PC-9 (cell line): ENCODE data around the gene MCIDAS. TPM values are rescaled to one million over a fixed set of nuclear protein-coding genes. Genes with fewer than 3 reads are reported as not detected.

Source experiments
- BruUV-seq: library from RNA; stranded (reverse); fragments of 400-500 nt; replicated peaks from 2 replicates; lab custom pipeline; 2021; lab: Mats Ljungman, UMichigan
- CTCF ChIA-PET: fragments of 300-600 bp; sonication (Branson Sonifier 250); formaldehyde crosslinking; loops from one replicate; lab custom pipeline; 2022; ENCODE audit warnings: antibody characterized with exemption; lab: Charles Lee
- POLR2A ChIA-PET: fragments of 300-600 bp; sonication (Branson Sonifier 250); formaldehyde crosslinking; loops from one replicate; lab custom pipeline; 2022; ENCODE audit warnings: antibody characterized with exemption; ENCODE audit not compliant: unreplicated experiment; lab: Charles Lee
- DNase-seq, 2 experiments: peaks; one replicate each; pipeline versions ENCODE4 v3.0.0 to v3.0.0-alpha.2; 2015 to 2022; ENCODE audit warnings: mixed read lengths in 1 of 2
- H2AFZ ChIP-seq: fragments of 200-600 bp; sonication (generic); 2 replicates; pipeline ENCODE4 v1.8.1; 2017; ENCODE audit warnings: antibody characterized with exemption
- H3F3A ChIP-seq: fragments of 200-600 bp; sonication (generic); 2 replicates; pipeline ENCODE4 v1.8.1; 2017; ENCODE audit warnings: antibody characterized with exemption, mild to moderate bottlenecking, low read depth; ENCODE audit not compliant: insufficient read depth
- H3K27ac ChIP-seq: fragments of 200-600 bp; sonication (generic); 2 replicates; pipeline ENCODE4 v1.6.1; 2016; ENCODE audit warnings: mixed run types
- H3K27me3 ChIP-seq: fragments of 200-600 bp; sonication (generic); 2 replicates; pipeline ENCODE4 v1.6.1; 2016; ENCODE audit warnings: low read depth, mixed run types; ENCODE audit not compliant: insufficient read depth
- H3K36me3 ChIP-seq: fragments of 200-600 bp; sonication (generic); 2 replicates; pipeline ENCODE4 v1.6.1; 2016; ENCODE audit warnings: low read depth, mixed run types
- H3K4me1 ChIP-seq: fragments of 200-600 bp; sonication (generic); replicated peaks from 2 replicates; pipeline ENCODE4 v1.6.1; 2016; ENCODE audit warnings: mixed run types; ENCODE audit not compliant: insufficient read depth
- H3K4me2 ChIP-seq: fragments of 200-600 bp; sonication (generic); 2 replicates; pipeline ENCODE4 v1.6.1; 2017; ENCODE audit warnings: mixed run types
- H3K4me3 ChIP-seq: fragments of 200-600 bp; sonication (generic); 2 replicates; pipeline ENCODE4 v1.6.1; 2016; ENCODE audit warnings: mixed run types
- H3K79me2 ChIP-seq: fragments of 200-600 bp; sonication (generic); 2 replicates; pipeline ENCODE4 v1.6.1; 2017; ENCODE audit warnings: low read depth, mixed run types
- H3K9me2 ChIP-seq: fragments of 200-600 bp; sonication (generic); 2 replicates; pipeline ENCODE4 v1.8.1; 2017; ENCODE audit warnings: mild to moderate bottlenecking; ENCODE audit not compliant: insufficient read depth
- H3K9me3 ChIP-seq: fragments of 200-600 bp; sonication (generic); 2 replicates; pipeline ENCODE4 v1.8.1; 2016; ENCODE audit warnings: low read depth; ENCODE audit not compliant: insufficient read depth
- H4K20me1 ChIP-seq: fragments of 200-600 bp; sonication (generic); 2 replicates; pipeline ENCODE4 v1.8.1; 2017; ENCODE audit not compliant: insufficient read depth
- EZH2 ChIP-seq: fragments of 200-600 bp; sonication (generic); IDR thresholded peaks from 2 replicates; pipeline ENCODE4 v1.8.0; 2017; ENCODE audit warnings: antibody characterized with exemption, low read depth
- intact Hi-C: fragments of 100-400 bp; cut with micrococcal nuclease; formaldehyde crosslinking; loops from one replicate; pipeline ENCODE4 v1.10.0; 2022; ENCODE audit not compliant: unreplicated experiment
- total RNA-seq: library from RNA; stranded (reverse); gene quantifications from 2 replicates; pipeline ENCODE4 v1.2.3, GENCODE V29; 2021
- TF ChIP-seq, protein P1 (sequence below): fragments of 200-600 bp; sonication (generic); conservative IDR thresholded peaks from 2 replicates; pipeline ENCODE4 v1.6.1; 2017; ENCODE audit warnings: mixed run types, antibody characterized with exemption, mild to moderate bottlenecking, moderate library complexity

Gene MCIDAS
- total RNA-seq, 1 experiment from 2014 or later, result 1.8 TPM

GRCh38 chr5:55175781-55176175 is 51.3 kb downstream of the MCIDAS start:
- H3K79me2 ChIP-seq, result no peaks in the 10 kb centered on the region
- no TSS peak for BruUV-seq
- peaks cover 4% of the 10 kb centered on the region; the same call in 1 of the 2 replicates for H3F3A ChIP-seq
- H3K4me1 ChIP-seq, result peaks cover 20% of the 10 kb centered on the region
- intact Hi-C loops, result loop anchor here (10.0 kb wide), 1 partner anchor 229 kb away; no protein-coding TSS in a partner anchor
- no peaks in the 10 kb centered on the region for H3K9me3 ChIP-seq
- no peak overlapping the region for H3K27ac ChIP-seq
- peak overlapping the region; percentile 67 for H2AFZ ChIP-seq
- no peaks in the 10 kb centered on the region for H3K27me3 ChIP-seq
- no peaks in the 10 kb centered on the region for H3K9me2 ChIP-seq
- CTCF ChIA-PET, result interaction anchor here (0.6 to 0.8 kb wide), 4 partner anchors 43 to 759 kb away, joined by 3 to 5 read pairs (median 4); no protein-coding TSS in a partner anchor
- TF ChIP-seq EZH2, result no peak
- TF ChIP-seq, protein P1, sequence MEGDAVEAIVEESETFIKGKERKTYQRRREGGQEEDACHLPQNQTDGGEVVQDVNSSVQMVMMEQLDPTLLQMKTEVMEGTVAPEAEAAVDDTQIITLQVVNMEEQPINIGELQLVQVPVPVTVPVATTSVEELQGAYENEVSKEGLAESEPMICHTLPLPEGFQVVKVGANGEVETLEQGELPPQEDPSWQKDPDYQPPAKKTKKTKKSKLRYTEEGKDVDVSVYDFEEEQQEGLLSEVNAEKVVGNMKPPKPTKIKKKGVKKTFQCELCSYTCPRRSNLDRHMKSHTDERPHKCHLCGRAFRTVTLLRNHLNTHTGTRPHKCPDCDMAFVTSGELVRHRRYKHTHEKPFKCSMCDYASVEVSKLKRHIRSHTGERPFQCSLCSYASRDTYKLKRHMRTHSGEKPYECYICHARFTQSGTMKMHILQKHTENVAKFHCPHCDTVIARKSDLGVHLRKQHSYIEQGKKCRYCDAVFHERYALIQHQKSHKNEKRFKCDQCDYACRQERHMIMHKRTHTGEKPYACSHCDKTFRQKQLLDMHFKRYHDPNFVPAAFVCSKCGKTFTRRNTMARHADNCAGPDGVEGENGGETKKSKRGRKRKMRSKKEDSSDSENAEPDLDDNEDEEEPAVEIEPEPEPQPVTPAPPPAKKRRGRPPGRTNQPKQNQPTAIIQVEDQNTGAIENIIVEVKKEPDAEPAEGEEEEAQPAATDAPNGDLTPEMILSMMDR, result no peak
- peak overlapping the region; percentile 90 for H3K4me2 ChIP-seq
- no peaks in the 10 kb centered on the region for H4K20me1 ChIP-seq
- DNase-seq, result no peak
- POLR2A ChIA-PET, result no interaction called here
- peak overlapping the region; percentile 55 for H3K4me3 ChIP-seq
- H3K36me3 ChIP-seq, result no peaks in the 10 kb centered on the region

GRCh38 chr5:55173687-55174230 is 53.4 kb downstream of the MCIDAS start:
- peaks cover 20% of the 10 kb centered on the region for H3K4me1 ChIP-seq
- DNase-seq, result no peak
- TF ChIP-seq EZH2, result no peak
- TF ChIP-seq, protein P1, result no peak
- H2AFZ ChIP-seq, result peak overlapping the region; percentile 70
- intact Hi-C loops, result loop anchor here (2.0 to 10.0 kb wide), 7 partner anchors 53 to 764 kb away; partner anchors contain the start of genes DHX29, MCIDAS and MTREX
- H3F3A ChIP-seq, result peaks cover 4% of the 10 kb centered on the region; the same call in 1 of the 2 replicates
- POLR2A ChIA-PET, result interaction anchor here (0.6 kb wide), 1 partner anchor 1661 kb away, joined by 4 read pairs; no protein-coding TSS in a partner anchor
- BruUV-seq, result no TSS peak
- no peaks in the 10 kb centered on the region for H3K36me3 ChIP-seq
- peak overlapping the region; percentile 78 for H3K4me2 ChIP-seq
- no peaks in the 10 kb centered on the region for H3K79me2 ChIP-seq
- H3K27me3 ChIP-seq, result no peaks in the 10 kb centered on the region
- H3K9me2 ChIP-seq, result no peaks in the 10 kb centered on the region
- no peak overlapping the region for H3K27ac ChIP-seq
- CTCF ChIA-PET, result interaction anchor here (0.6 to 0.9 kb wide), 3 partner anchors 14 to 1087 kb away, joined by 3 read pairs; partner anchors contain the start of gene GPX8
- no peaks in the 10 kb centered on the region for H4K20me1 ChIP-seq
- H3K4me3 ChIP-seq, result peak overlapping the region; percentile 54
- H3K9me3 ChIP-seq, result no peaks in the 10 kb centered on the region

DNA sequence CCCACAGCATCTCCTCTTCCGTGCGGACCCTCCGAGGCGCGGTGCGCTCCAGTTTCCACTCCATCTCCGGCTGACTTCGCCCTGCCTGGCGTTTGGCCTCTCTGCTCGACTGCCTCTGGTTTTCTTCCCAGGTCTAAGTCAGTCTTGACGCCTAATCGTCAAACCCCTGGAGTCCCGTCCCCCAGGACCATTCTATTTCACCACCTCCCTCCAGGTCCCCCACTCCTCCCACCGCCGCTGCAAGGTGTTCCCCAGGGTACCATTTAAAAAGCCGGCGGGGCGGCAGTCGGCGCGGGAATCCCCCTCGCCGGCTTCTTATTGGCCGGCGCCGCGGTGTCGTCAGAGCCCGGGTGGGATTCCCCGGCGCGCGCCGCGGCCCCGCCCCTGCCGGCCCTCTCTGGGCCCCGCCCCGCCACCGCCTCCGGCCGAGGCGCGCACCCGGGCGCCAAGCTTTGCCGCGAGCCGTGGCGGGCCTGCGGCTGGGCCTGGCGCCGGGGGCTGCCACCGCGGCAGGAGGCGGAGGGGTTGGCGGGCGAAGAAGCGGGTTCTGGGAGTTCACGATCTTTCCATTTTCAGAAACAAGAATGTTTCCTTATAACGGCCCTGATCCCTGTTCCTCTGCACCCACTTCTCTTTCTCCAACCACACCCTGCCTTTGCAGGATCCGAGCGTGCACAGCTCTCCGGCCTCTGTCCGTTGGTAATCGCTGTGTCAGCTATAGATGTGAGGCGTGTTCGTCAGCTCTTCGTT is 54.0 kb downstream of the MCIDAS start, which contains the start of gene CDC20B:
Gene CDC20B (minus strand): TSS at position 241 of the 750 bp plus-strand sequence. CDS start 177 bp downstream, at position 64.
- CTCF ChIA-PET, result interaction anchor here (0.6 to 0.9 kb wide), 3 partner anchors 13 to 1088 kb away, joined by 3 read pairs; partner anchors contain the start of gene GPX8
- no peaks in the 10 kb centered on the region for H3K9me3 ChIP-seq
- no peaks in the 10 kb centered on the region for H3K27me3 ChIP-seq
- H3K4me3 ChIP-seq, result peak within 1 kb of the TSS; percentile 54
- H3F3A ChIP-seq, result peaks cover 4% of the 10 kb centered on the region; the same call in 1 of the 2 replicates
- peaks cover 20% of the 10 kb centered on the region for H3K4me1 ChIP-seq
- DNase-seq, result peak in 1 of 2 experiments; percentile 65
- H3K36me3 ChIP-seq, result no peaks in the 10 kb centered on the region
- H3K9me2 ChIP-seq, result no peaks in the 10 kb centered on the region
- no peaks in the 10 kb centered on the region for H3K79me2 ChIP-seq
- peak within 1 kb of the TSS; percentile 78 for H2AFZ ChIP-seq
- peak within 1 kb of the TSS; percentile 78 for H3K4me2 ChIP-seq
- no peaks in the 10 kb centered on the region for H4K20me1 ChIP-seq
- no peak within 1 kb of the TSS for H3K27ac ChIP-seq
- no TSS peak for BruUV-seq
- intact Hi-C loops, result loop anchor here (2.0 to 10.0 kb wide), 7 partner anchors 54 to 764 kb away; partner anchors contain the start of genes DHX29, MCIDAS and MTREX
- no peak for TF ChIP-seq EZH2
- TF ChIP-seq, protein P1, result no peak
- POLR2A ChIA-PET, result interaction anchor here (0.7 kb wide), 1 partner anchor 17 kb away, joined by 10 read pairs; no protein-coding TSS in a partner anchor
